GM10847 (cell line): ENCODE data around the gene CHORDC1.

Experiments
- POLR2A ChIP-seq: IDR thresholded peaks from 2 replicates; pipeline ENCODE4 v1.6.1; 2011; ENCODE audit not compliant: insufficient read length; ENCODE audit errors: extremely low read depth

Gene CHORDC1

GRCh38 chr11:90223248-90223585, 368 bp upstream of the CHORDC1 start:
- TF ChIP-seq POLR2A, result no peak

GRCh38 chr11:90221803-90222458, 918 bp downstream of the CHORDC1 start:
- no peak for TF ChIP-seq POLR2A

DNA sequence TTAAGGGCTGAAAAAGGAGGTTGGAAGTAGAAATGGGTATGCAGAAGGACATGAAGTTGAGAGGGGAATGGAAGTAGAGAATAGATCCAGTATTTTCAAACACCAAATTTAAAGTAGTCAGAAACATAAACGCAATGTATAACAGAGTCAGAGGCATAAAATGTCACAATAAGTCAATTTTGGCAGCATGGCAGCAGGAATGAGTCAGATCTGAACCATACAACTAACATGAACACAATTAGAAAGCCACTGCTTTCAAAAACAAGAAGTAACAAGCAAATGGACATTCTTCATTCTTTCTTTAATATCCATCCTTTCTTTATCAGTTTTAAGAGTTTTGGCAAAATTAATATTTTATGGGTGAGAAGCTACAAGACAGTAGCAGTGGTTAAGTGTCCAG, 2.5 kb downstream of the CHORDC1 start:
- TF ChIP-seq POLR2A, result no peak

DNA sequence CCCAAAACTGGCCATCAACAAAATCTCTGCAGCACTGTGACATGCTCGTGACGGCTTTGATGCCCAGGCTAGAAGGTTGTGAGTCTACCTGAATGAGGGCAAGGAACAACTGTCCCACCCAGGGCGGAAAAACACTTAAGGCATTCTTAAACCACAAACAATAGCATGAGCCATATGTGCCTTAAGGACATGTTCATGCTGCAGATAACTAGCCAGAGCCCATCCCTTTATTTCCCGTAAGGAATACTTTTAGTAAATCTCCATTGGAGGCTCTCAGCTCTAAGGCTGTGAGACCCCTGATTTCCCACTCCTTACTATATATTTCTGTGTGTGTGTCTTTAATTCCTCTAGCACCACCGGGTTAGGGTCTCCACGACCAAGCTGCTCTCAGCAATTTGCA, 3.4 kb downstream of the CHORDC1 start:
- no peak for TF ChIP-seq POLR2A

GRCh38 chr11:90218606-90219005, 4.2 kb downstream of the CHORDC1 start:
- no peak for TF ChIP-seq POLR2A

DNA sequence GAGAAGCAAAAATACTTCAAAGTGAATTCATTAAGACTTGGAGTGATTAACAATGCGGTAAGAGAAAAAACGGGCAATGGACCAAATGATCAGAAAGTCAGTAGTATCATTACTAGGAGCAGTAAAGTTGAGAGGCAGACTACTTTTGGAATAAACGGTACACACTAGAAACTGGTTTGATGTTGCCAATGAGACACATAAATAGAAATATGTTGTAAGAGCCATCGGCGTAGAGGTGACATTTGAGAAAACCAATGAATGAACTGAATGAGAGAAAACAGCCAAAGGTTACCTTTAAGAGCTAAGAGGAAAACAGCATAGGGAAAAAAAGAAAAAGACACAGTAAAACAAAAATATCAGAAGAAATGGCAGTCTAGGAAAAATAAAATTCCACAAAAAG, 6.2 kb downstream of the CHORDC1 start:
- no peak for TF ChIP-seq POLR2A

GRCh38 chr11:90213322-90213721, 9.5 kb downstream of the CHORDC1 start:
- no peak for TF ChIP-seq POLR2A

DNA sequence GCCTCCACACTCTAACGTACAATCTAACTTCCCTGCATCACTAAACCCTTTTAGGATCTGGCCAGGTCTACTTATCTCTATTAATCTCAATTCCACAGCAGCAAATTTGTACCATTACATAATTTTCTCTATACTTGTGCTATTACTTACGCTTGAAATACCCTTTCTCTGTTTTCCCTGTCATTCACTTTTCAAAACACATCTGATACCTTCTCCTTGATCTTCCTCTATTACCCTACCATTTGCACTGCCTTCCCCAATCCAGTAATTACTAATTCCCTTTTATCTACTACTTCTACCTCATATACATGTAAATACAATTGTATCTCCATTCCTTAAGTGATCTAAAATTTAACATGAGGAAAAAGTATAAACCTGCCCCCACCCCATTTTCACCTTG, 14.0 kb downstream of the CHORDC1 start:
- no peak for TF ChIP-seq POLR2A

- TF ChIP-seq POLR2A, result no peak
Observed at GRCh38 chr11:90204832-90205646, 17.8 kb downstream of the CHORDC1 start.

- no peak for TF ChIP-seq POLR2A
Observed at GRCh38 chr11:90204407-90204806, 18.4 kb downstream of the CHORDC1 start.

- no peak for TF ChIP-seq POLR2A
Observed at GRCh38 chr11:90202342-90202741, 20.5 kb downstream of the CHORDC1 start.

DNA sequence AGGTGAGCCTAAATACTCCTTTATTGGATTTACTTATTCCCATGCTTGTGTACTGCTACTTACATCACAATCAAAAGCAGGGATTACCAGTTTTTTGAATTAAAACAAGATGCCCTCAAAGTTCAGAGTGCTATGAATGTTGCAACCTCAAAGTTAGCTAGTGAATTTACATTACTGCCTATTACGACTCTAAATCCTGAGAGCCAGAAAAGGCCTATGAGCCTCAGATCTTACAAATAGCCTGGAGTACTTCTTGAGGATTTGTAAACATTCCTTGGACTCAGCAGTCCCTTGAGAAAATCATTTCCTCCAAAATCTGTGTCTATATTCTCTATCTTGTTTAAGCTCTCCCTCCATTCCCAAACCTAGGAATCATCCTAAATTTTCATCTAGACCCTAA, 25.5 kb downstream of the CHORDC1 start:
- TF ChIP-seq POLR2A, result no peak

DNA sequence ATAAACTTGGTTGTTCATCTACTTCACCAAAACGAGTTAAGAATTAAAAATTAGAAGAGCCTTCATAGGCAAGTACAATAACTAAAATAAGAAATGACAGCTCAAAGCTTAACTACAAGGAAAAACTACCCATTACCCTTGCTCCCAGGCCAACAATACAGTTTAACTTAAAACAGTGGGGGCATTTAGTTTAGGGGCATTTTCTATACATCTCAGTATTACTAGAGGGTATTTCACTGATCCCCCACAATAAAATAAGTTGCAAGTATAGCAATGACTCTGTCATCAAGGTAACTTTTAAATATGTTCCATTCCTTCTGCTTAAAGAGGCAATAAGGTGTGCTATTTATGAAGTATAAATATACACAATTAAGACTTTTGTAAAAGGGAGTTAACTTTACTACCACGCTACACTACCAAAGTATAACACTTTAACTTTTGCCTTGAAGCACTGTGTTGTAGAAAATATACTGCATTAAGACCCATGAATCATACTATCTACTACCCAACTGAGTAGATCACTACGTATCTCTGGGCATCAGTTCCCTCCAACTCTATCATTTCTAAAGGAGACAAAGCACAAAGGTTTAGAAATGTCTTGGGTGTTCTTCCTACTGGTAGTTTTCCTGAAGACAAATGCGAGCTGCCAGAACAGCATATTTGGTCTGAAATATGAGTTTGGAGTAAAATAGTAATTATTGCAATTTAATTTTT, 29.8 kb downstream of the CHORDC1 start:
- TF ChIP-seq POLR2A, result no peak

DNA sequence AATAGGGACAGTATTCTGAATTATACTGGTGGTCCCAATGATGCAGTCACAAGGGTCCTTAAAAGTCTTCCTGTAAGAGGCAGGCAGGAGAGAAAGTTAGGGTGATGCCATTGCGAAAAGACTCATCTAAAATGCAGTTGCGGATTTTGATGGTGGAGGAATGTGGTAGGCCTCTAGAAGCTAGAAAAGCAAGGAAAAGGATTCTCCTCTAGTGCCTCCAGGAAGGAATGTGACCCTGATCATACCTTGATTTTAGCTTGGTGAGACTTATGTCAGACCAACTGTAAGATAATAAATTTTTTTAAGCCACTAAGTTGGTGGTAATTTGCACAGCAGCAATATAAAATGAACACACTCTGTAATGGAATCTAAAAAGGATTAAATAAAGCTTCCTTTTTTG, 33.8 kb downstream of the CHORDC1 start:
- no peak for TF ChIP-seq POLR2A

DNA sequence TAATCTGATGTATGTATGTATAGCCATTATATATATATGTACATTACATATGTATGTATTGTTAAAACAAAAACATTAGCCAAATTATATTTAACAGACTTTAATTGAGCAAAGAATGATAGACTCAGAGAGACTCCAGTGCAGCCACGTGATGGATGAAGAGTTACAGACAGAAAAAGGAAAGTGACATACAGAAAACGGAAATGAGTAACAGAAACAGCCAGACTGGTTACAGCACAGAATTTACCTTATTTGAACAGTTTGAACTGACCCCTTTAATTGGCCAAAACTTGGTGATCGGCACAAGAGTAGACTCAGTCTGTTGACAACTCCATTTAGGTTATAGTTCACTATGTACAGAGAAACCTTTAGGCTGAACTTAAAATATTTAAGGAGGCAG, 35.0 kb downstream of the CHORDC1 start:
- TF ChIP-seq POLR2A, result no peak

GRCh38 chr11:90179923-90180322, 42.9 kb downstream of the CHORDC1 start:
- TF ChIP-seq POLR2A, result no peak
